HepG2 (cell line): Measurements from ENCODE around the gene ZNF730. TPM values are rescaled to one million over a fixed set of nuclear protein-coding genes. Genes with fewer than 3 reads are reported as not detected.

Experiments
- ATAC-seq: fragments of 200-7000 bp; cut with Tn5 transposase; 3 replicates; pipeline ENCODE4 v1.9.1; 2020; ENCODE audit warnings: mild to moderate bottlenecking, moderate library complexity
- BruUV-seq: library from RNA; stranded (reverse); fragments of 400-500 nt; replicated peaks from 2 replicates; lab custom pipeline; 2021; lab: Mats Ljungman, UMichigan
- CTCF ChIA-PET: fragments of 300-600 bp; formaldehyde crosslinking; extraction: SDS; loops from one replicate; lab custom pipeline; 2021; ENCODE audit warnings: low total read pairs, inconsistent platforms, low intra/inter-chr PET ratio; lab: Yijun Ruan, JAX
- POLR2A ChIA-PET: fragments of 350-600 bp; sonication (Branson Sonifier 250); formaldehyde crosslinking; loops from one replicate; lab custom pipeline; 2020; ENCODE audit warnings: antibody characterized with exemption, inconsistent platforms; lab: Yijun Ruan, JAX
- DNase-seq: peaks from one replicate; pipeline ENCODE4 v3.0.0-alpha.2; 2015; ENCODE audit warnings: low spot score
- FAIRE-seq: peaks from 3 replicates; lab custom pipeline; 2011; peaks lifted over from hg19 to GRCh38; lab: Jason Lieb, UNC
- H2AFZ ChIP-seq: one replicate; pipeline ENCODE4 v1.6.1; 2011; ENCODE audit warnings: low read length, inconsistent platforms
- H3K27ac ChIP-seq: fragments of 300-600 bp; 3 replicates; pipeline ENCODE4 v1.8.0; 2011; ENCODE audit warnings: mixed run types, mild to moderate bottlenecking, mixed read lengths, low read length, inconsistent platforms; ENCODE audit not compliant: insufficient read depth; ENCODE audit errors: extremely low read length
- H3K27me3 ChIP-seq, 2 experiments: fragments of 200-600 bp in 1 of 2; 2 replicates in 1 of 2; 3 replicates in 1 of 2; pipeline versions ENCODE4 v1.6.0 to v1.8.0; 2011; ENCODE audit warnings: low read length in 2 of 2, mild to moderate bottlenecking in 2 of 2, moderate library complexity in 2 of 2, inconsistent platforms in 1 of 2; ENCODE audit not compliant: insufficient read depth in 2 of 2, control insufficient read depth in 1 of 2
- H3K36me3 ChIP-seq, 2 experiments: fragments of 200-600 bp in 1 of 2; replicated peaks in 1 of 2; 2 replicates in 1 of 2; 3 replicates in 1 of 2; pipeline versions ENCODE4 v1.5.1 to v1.8.0; 2011; ENCODE audit warnings: low read length in 2 of 2, inconsistent platforms in 1 of 2; ENCODE audit not compliant: insufficient read depth in 2 of 2, control insufficient read depth in 1 of 2
- H3K4me1 ChIP-seq: 2 replicates; pipeline ENCODE4 v1.5.1; 2012; ENCODE audit warnings: low read length, inconsistent platforms; ENCODE audit not compliant: insufficient read depth
- H3K4me2 ChIP-seq: 2 replicates; pipeline ENCODE4 v1.6.0; 2011; ENCODE audit warnings: low read depth, low read length, inconsistent platforms
- H3K4me3 ChIP-seq, 3 experiments: fragments of 200-600 bp in 1 of 3; sonication (generic), shearing (Covaris generic) in 1 of 3; replicated peaks in 1 of 3; 2 replicates each; pipeline ENCODE4 v1.5.1; 2011 to 2016; ENCODE audit warnings: low read length in 3 of 3, inconsistent platforms in 2 of 3, low read depth in 2 of 3, mild to moderate bottlenecking in 2 of 3, control low read depth in 1 of 3, mixed read lengths in 1 of 3; ENCODE audit not compliant: insufficient read depth in 1 of 3
- H3K79me2 ChIP-seq: one replicate; pipeline ENCODE4 v1.6.1; 2011; ENCODE audit warnings: low read length, inconsistent platforms; ENCODE audit not compliant: insufficient read depth
- H3K9ac ChIP-seq: 2 replicates; pipeline ENCODE4 v1.6.0; 2011; ENCODE audit warnings: mild to moderate bottlenecking, low read depth, low read length, inconsistent platforms; ENCODE audit not compliant: insufficient read depth
- H3K9me3 ChIP-seq: 2 replicates; pipeline ENCODE4 v1.5.1; 2012; ENCODE audit warnings: mild to moderate bottlenecking, low read length
- H4K20me1 ChIP-seq: 2 replicates; pipeline ENCODE4 v1.6.0; 2011; ENCODE audit warnings: inconsistent platforms, mild to moderate bottlenecking, low read length, moderate library complexity; ENCODE audit not compliant: insufficient read depth
- AGO2 ChIP-seq: fragments of 200-400 bp; formaldehyde crosslinking; optimal IDR thresholded peaks from 2 replicates; pipeline ENCODE3; 2017; ENCODE audit warnings: mild to moderate bottlenecking, low read depth, low read length, moderate library complexity
- ATF7 ChIP-seq, 2 experiments: fragments of 450-650 bp in 1 of 2; sonication (generic) in 1 of 2; formaldehyde crosslinking in 1 of 2; IDR thresholded peaks; 2 replicates each; pipeline versions ENCODE4 v1.4.0 to v1.6.1; 2016 to 2020; ENCODE audit warnings: antibody characterized with exemption in 1 of 2, mild to moderate bottlenecking in 1 of 2, missing genetic modification reagents in 1 of 2
- THAP9 ChIP-seq: sonication (generic); formaldehyde crosslinking; IDR thresholded peaks from 2 replicates; pipeline ENCODE4; 2020; ENCODE audit warnings: missing genetic modification reagents, mild to moderate bottlenecking, borderline replicate concordance
- YY1 ChIP-seq: IDR thresholded peaks from 2 replicates; pipeline ENCODE4 v1.6.1; 2011; ENCODE audit warnings: low read length, low read depth, moderate library complexity, mild to moderate bottlenecking; ENCODE audit not compliant: insufficient read depth, insufficient replicate concordance
- ZBTB20 ChIP-seq: sonication (generic); formaldehyde crosslinking; IDR thresholded peaks from 2 replicates; pipeline ENCODE4 v1.8.1; 2023; ENCODE audit warnings: missing genetic modification reagents, low read depth, mild to moderate bottlenecking, borderline replicate concordance
- WGBS: methylation state at CpG from one replicate; pipeline ENCODE4 v1.1.6; 2017; ENCODE audit warnings: low lambda C conversion rate; 5-methylcytosine and 5-hydroxymethylcytosine counted together
- in situ Hi-C: cut with HindIII; loops from 2 replicates; pipeline ENCODE4 v1.10.0; 2017; ENCODE audit warnings: low pct_unique_long_range_greater_than_20kb; ENCODE audit not compliant: extremely low pct_ligation_motif_present
- intact Hi-C: fragments of 100-400 bp; cut with micrococcal nuclease; formaldehyde crosslinking; loops from one replicate; pipeline ENCODE4 v1.10.0; 2022; ENCODE audit not compliant: unreplicated experiment
- polyA plus RNA-seq, 8 experiments: library from polyadenylated mRNA; depleted of rRNA in 3 of 8; stranded (reverse) in 7 of 8; unstranded in 1 of 8; fragments of >200 nt; fragmentation: Illumina TruSeq in 4 of 8; extraction: Trizol in 4 of 8; gene quantifications; 2 replicates each; pipeline versions ENCODE4 v1.2.1 to v1.2.3, GENCODE V29; 2011 to 2016; ENCODE audit warnings: low read depth in 4 of 8, missing spikeins in 1 of 8, mixed read lengths in 1 of 8; ENCODE audit not compliant: insufficient read depth in 1 of 8
- total RNA-seq, 5 experiments: library from RNA; depleted of rRNA; stranded (reverse); fragments of >200 nt; fragmentation: Illumina TruSeq; extraction: Trizol; gene quantifications; 2 replicates each; pipeline ENCODE4 v1.2.3, GENCODE V29; 2016; ENCODE audit warnings: low read depth in 1 of 5

Gene ZNF730
- total and polyA plus RNA-seq, 2 of the 13 experiments (the other 11 are each of a cell fraction or from before 2014, with no cell fraction given) = 0.07 TPM; not detected in 1

GRCh38 chr19:23095418-23095817 is 21.4 kb upstream of the ZNF730 start:
- no peak overlapping the region for H3K4me3 ChIP-seq
- ChIA-PET POLR2A (no interaction called here), CTCF (no interaction called here)
- peaks cover 99% of the 10 kb centered on the region for H3K9me3 ChIP-seq
- ATAC-seq = no peak
- H2AFZ ChIP-seq = no peak overlapping the region
- intact Hi-C loops (no loop called here), in situ Hi-C loops (no loop called here)
- no peaks in the 10 kb centered on the region for H3K27me3 ChIP-seq
- no TSS peak for BruUV-seq
- H3K27ac ChIP-seq = no peak overlapping the region
- no peak for FAIRE-seq
- no peak for DNase-seq
- H3K4me1 ChIP-seq = no peaks in the 10 kb centered on the region
- H4K20me1 ChIP-seq = no peaks in the 10 kb centered on the region
- H3K36me3 ChIP-seq = no peaks in the 10 kb centered on the region
- TF ChIP-seq THAP9 (CRISPR knock-in tag) = no peak
- peak; percentile 82 for TF ChIP-seq ATF7 (IDR thresholded peaks at IDR 0.05)
- no peak for TF ChIP-seq ATF7 (CRISPR knock-in tag; IDR thresholded peaks at IDR 0.05)
- TF ChIP-seq YY1 = no peak
- no peak for TF ChIP-seq ZBTB20 (CRISPR knock-in tag)
- no peak overlapping the region for H3K4me2 ChIP-seq
- WGBS = 0% methylated on average over 1 of the region's 1 CpG
- H3K9ac ChIP-seq = no peak overlapping the region
- no peaks in the 10 kb centered on the region for H3K79me2 ChIP-seq

GRCh38 chr19:23098286-23098685 is 18.5 kb upstream of the ZNF730 start:
- Histone ChIP-seq H3K4me2 (no peak overlapping the region), H3K9me3 (peaks cover 96% of the 10 kb centered on the region), H3K36me3 (no peaks in the 10 kb centered on the region), H3K9ac (no peak overlapping the region), H4K20me1 (no peaks in the 10 kb centered on the region), H3K27ac (no peak overlapping the region), H2AFZ (no peak overlapping the region), H3K4me1 (no peaks in the 10 kb centered on the region), H3K79me2 (no peaks in the 10 kb centered on the region), H3K4me3 (no peak overlapping the region), H3K27me3 (no peaks in the 10 kb centered on the region)
- intact Hi-C loops (no loop called here), in situ Hi-C loops (no loop called here)
- no peak for TF ChIP-seq AGO2
- ChIA-PET CTCF (no interaction called here), POLR2A (no interaction called here)
- no TSS peak for BruUV-seq
- ATAC-seq = no peak
- WGBS = 0% methylated on average over 2 of the region's 2 CpGs
- no peak for FAIRE-seq
- DNase-seq = no peak
